Adipocyte (in vitro differentiated cells): ENCODE data around the gene PCF11.

Experiments used
- DNase-seq: peaks from one replicate; pipeline ENCODE4 v3.0.0-alpha.2; 2015; ENCODE audit warnings: low read depth
- H3K27me3 ChIP-seq: replicated peaks from 2 replicates; pipeline ENCODE4 v1.7.0; 2013; ENCODE audit warnings: mild to moderate bottlenecking, low read length, moderate library complexity; ENCODE audit not compliant: control insufficient read depth, insufficient read depth
- H3K36me3 ChIP-seq: 2 replicates; pipeline ENCODE4 v1.7.0; 2013; ENCODE audit warnings: low read length, mild to moderate bottlenecking, moderate library complexity; ENCODE audit not compliant: control insufficient read depth, insufficient read depth, severe bottlenecking
- H3K4me1 ChIP-seq: 2 replicates; pipeline ENCODE4 v1.7.0; 2013; ENCODE audit warnings: mild to moderate bottlenecking, low read length, moderate library complexity; ENCODE audit not compliant: control insufficient read depth, insufficient read depth
- H3K4me3 ChIP-seq: 2 replicates; pipeline ENCODE4 v1.7.0; 2013; ENCODE audit warnings: mild to moderate bottlenecking, low read length, moderate library complexity
- H3K9ac ChIP-seq: 2 replicates; pipeline ENCODE4 v1.7.0; 2013; ENCODE audit warnings: mild to moderate bottlenecking, low read length, moderate library complexity
- H3K9me3 ChIP-seq: 2 replicates; pipeline ENCODE4 v1.7.0; 2013; ENCODE audit warnings: mild to moderate bottlenecking, low read length, moderate library complexity; ENCODE audit not compliant: control insufficient read depth

The PCF11 gene

GRCh38 chr11:83156144-83156995, 561 bp upstream of the PCF11 start:
- Histone ChIP-seq H3K27me3 (no peaks in the 10 kb centered on the region), H3K4me3 (peak overlapping the region; percentile 89), H3K9ac (peak overlapping the region; percentile 91), H3K9me3 (no peaks in the 10 kb centered on the region), H3K4me1 (peaks cover 11% of the 10 kb centered on the region), H3K36me3 (peaks cover 5% of the 10 kb centered on the region)
- DNase-seq, result no peak

- no peaks in the 10 kb centered on the region for H3K9me3 ChIP-seq
- DNase-seq, result peak; percentile 79
- H3K4me3 ChIP-seq, result peak overlapping the region; percentile 100
- H3K27me3 ChIP-seq, result no peaks in the 10 kb centered on the region
- peaks cover 5% of the 10 kb centered on the region for H3K36me3 ChIP-seq
- peaks cover 23% of the 10 kb centered on the region for H3K4me1 ChIP-seq
- H3K9ac ChIP-seq, result peak overlapping the region; percentile 100
Observed at GRCh38 chr11:83157594-83158356, 844 bp downstream of the PCF11 start.

DNA sequence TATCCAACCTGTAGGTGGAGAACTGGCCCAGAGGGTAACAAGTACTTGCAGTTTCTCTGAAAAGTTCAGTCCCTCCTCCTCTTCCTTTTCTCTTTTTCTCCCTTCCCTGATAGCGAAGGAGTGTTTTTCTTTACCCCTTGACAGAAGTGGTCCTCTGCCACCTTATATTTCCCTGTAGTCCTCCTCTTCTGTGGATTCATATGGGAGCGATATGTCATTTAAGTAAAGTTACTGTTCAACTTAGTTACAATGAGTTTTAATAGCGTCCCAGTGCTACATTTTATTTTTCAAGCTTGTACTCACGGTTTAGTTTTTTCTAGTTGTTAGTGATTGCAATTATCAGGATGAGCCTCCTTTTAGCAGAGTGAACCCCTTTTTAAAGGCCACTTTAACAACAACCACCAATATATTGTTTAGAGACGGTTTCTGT, 1.4 kb downstream of the PCF11 start:
- Histone ChIP-seq H3K36me3 (peaks cover 5% of the 10 kb centered on the region), H3K4me1 (peaks cover 23% of the 10 kb centered on the region), H3K9me3 (no peaks in the 10 kb centered on the region), H3K4me3 (peak overlapping the region; percentile 100), H3K27me3 (no peaks in the 10 kb centered on the region), H3K9ac (peak overlapping the region; percentile 100)
- no peak for DNase-seq

- Histone ChIP-seq H3K4me3 (peak overlapping the region; percentile 100), H3K4me1 (peaks cover 23% of the 10 kb centered on the region), H3K36me3 (peaks cover 10% of the 10 kb centered on the region), H3K9me3 (no peaks in the 10 kb centered on the region), H3K9ac (peak overlapping the region; percentile 100), H3K27me3 (no peaks in the 10 kb centered on the region)
- DNase-seq, result peak; percentile 26
Observed at GRCh38 chr11:83158965-83159901, 2.3 kb downstream of the PCF11 start.

DNA sequence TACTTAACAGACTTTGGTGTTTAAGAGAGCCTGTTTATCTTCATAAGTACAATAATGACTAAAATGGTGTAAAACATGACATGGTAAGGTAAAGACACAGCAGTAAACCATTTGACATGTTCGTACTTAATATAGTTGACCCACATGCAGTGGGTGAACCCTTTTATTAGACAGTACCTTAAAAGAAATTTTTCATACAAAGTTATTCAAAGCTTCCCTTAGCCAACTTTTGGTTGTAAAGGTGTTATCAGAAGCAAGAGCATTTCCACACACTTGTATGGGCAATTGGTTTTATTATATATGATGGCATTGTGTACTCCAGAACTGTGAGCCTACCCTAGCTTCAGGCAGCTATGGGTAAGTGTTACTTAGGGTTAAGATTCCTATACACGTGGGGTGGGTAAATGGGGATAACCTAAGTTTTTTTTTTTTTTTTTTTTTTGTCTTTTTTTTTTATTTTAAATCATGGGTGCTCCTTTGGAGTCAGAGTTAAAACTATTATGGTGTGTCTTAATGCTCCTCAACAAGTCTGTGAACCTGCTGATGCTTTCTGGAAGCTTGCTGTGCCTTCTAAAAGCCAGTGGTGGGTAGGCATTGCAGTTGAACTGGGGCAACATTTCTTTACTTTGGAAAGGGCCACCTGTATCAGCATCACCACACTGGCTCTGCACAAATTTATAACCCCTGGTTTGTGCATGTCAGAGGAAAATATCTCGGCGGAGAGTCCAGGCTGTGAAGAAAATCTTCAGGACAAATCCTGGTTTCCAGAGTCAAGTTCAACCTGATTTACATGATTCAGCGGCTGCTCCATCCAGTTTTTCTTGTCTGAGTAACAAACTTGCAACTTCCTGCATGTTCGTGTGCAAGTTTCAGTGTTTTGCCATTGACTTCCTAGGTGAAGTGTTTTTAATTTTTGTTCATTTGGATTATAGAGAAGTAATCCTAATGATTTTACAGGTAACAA, 3.3 kb downstream of the PCF11 start:
- DNase-seq, result peak; percentile 33
- Histone ChIP-seq H3K4me3 (peak overlapping the region; percentile 100), H3K4me1 (peaks cover 23% of the 10 kb centered on the region), H3K9ac (peak overlapping the region; percentile 100), H3K36me3 (peaks cover 20% of the 10 kb centered on the region), H3K27me3 (no peaks in the 10 kb centered on the region), H3K9me3 (no peaks in the 10 kb centered on the region)

GRCh38 chr11:83161610-83162199, 4.8 kb downstream of the PCF11 start:
- no peak for DNase-seq
- Histone ChIP-seq H3K4me3 (peak overlapping the region; percentile 100), H3K4me1 (peaks cover 23% of the 10 kb centered on the region), H3K27me3 (no peaks in the 10 kb centered on the region), H3K9ac (no peak overlapping the region), H3K9me3 (no peaks in the 10 kb centered on the region), H3K36me3 (peaks cover 35% of the 10 kb centered on the region)

- H3K36me3 ChIP-seq, result peaks cover 42% of the 10 kb centered on the region
- no peaks in the 10 kb centered on the region for H3K9me3 ChIP-seq
- peak; percentile 42 for DNase-seq
Observed at GRCh38 chr11:83162377-83162776, 5.4 kb downstream of the PCF11 start.

DNA sequence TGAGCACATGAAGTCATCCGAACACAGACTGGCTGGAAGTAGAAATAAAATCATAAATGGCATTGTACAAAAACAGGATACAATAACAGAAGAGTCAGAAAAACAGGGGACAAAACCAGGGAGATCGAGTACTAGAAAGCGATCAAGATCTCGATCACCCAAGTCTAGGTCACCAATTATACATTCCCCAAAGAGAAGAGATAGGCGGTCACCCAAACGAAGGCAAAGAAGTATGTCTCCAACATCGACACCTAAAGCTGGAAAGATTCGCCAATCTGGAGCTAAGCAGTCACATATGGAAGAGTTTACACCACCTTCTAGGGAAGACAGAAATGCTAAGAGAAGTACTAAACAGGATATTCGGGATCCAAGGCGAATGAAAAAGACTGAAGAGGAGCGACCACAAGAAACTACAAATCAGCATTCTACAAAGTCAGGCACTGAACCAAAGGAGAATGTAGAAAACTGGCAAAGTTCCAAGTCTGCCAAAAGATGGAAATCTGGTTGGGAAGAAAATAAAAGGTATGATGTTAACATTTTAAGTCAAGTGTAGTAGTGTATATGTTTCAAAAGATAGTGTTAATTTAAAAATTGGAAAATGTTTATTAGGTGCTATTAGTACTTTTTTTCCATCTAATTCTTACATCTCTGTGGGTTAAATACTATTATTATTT, 9.4 kb downstream of the PCF11 start:
- no peak overlapping the region for H3K4me3 ChIP-seq
- no peak overlapping the region for H3K9ac ChIP-seq
- peaks cover 76% of the 10 kb centered on the region for H3K36me3 ChIP-seq
- H3K27me3 ChIP-seq, result no peaks in the 10 kb centered on the region
- no peaks in the 10 kb centered on the region for H3K9me3 ChIP-seq
- H3K4me1 ChIP-seq, result peaks cover 26% of the 10 kb centered on the region
- DNase-seq, result no peak

More at GRCh38 chr11:83162377-83162776, 5.4 kb downstream of the PCF11 start:
- H3K4me3 ChIP-seq, result peak overlapping the region; percentile 60
- no peak overlapping the region for H3K9ac ChIP-seq
- peaks cover 23% of the 10 kb centered on the region for H3K4me1 ChIP-seq
- no peaks in the 10 kb centered on the region for H3K27me3 ChIP-seq

DNA sequence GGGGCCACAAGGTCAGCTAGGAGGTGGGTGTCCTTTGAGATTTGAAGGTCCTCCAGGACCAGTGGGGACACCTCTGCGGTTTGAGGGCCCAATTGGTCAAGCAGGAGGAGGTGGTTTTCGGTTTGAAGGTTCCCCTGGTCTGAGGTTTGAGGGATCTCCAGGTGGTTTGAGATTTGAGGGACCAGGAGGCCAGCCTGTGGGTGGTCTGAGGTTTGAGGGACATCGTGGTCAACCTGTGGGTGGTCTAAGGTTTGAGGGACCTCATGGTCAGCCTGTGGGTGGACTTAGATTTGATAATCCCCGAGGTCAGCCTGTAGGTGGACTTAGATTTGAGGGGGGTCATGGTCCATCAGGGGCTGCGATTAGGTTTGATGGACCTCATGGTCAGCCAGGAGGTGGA, 11.8 kb downstream of the PCF11 start:
- Histone ChIP-seq H3K36me3 (peaks cover 99% of the 10 kb centered on the region), H3K4me3 (no peak overlapping the region), H3K9me3 (no peaks in the 10 kb centered on the region), H3K27me3 (no peaks in the 10 kb centered on the region), H3K9ac (no peak overlapping the region), H3K4me1 (peaks cover 16% of the 10 kb centered on the region)
- DNase-seq, result no peak
